HepG2 (cell line): Measurements from ENCODE around the gene METTL5. TPM values are rescaled to one million over a fixed set of nuclear protein-coding genes. Genes with fewer than 3 reads are reported as not detected.

Experiments used
- ARID5B ChIP-seq: IDR thresholded peaks from 2 replicates; pipeline ENCODE4 v1.4.0; 2020; ENCODE audit warnings: mild to moderate bottlenecking, missing genetic modification reagents
- BATF2 ChIP-seq: sonication (generic); formaldehyde crosslinking; IDR thresholded peaks from 2 replicates; pipeline ENCODE4 v1.8.0; 2022; ENCODE audit warnings: mild to moderate bottlenecking, missing genetic modification reagents, moderate library complexity
- DNMT3B ChIP-seq: conservative IDR thresholded peaks from 2 replicates; pipeline ENCODE4 v1.6.1; 2016; ENCODE audit warnings: missing biosample characterization, control low read depth
- HIVEP1 ChIP-seq: sonication (generic); formaldehyde crosslinking; IDR thresholded peaks from 2 replicates; pipeline ENCODE4 v1.4.0; 2020; ENCODE audit warnings: mild to moderate bottlenecking, missing genetic modification reagents
- PBX2 ChIP-seq: IDR thresholded peaks from 2 replicates; pipeline ENCODE4 v1.6.1; 2016; ENCODE audit warnings: control low read depth
- REL ChIP-seq: sonication (generic); formaldehyde crosslinking; conservative IDR thresholded peaks from 2 replicates; pipeline ENCODE4 v1.8.0; 2022; ENCODE audit warnings: mild to moderate bottlenecking, missing genetic modification reagents, moderate library complexity
- STAT6 ChIP-seq: sonication (generic); formaldehyde crosslinking; IDR thresholded peaks from 2 replicates; pipeline ENCODE4 v1.4.0; 2020; ENCODE audit warnings: missing genetic modification reagents, mild to moderate bottlenecking, borderline replicate concordance
- ZHX1 ChIP-seq: sonication (generic); formaldehyde crosslinking; IDR thresholded peaks from 2 replicates; pipeline ENCODE4 v1.8.1; 2022; ENCODE audit warnings: low read depth, mild to moderate bottlenecking, missing genetic modification reagents
- ZNF784 ChIP-seq: sonication (generic); formaldehyde crosslinking; IDR thresholded peaks from 2 replicates; pipeline ENCODE4 v1.5.1; 2020; ENCODE audit warnings: missing genetic modification reagents, mild to moderate bottlenecking, borderline replicate concordance
- polyA plus RNA-seq, 8 experiments: library from polyadenylated mRNA; depleted of rRNA in 3 of 8; stranded (reverse) in 7 of 8; unstranded in 1 of 8; fragments of >200 nt; fragmentation: Illumina TruSeq in 4 of 8; extraction: Trizol in 4 of 8; gene quantifications; 2 replicates each; pipeline versions ENCODE4 v1.2.1 to v1.2.3, GENCODE V29; 2011 to 2016; ENCODE audit warnings: low read depth in 4 of 8, missing spikeins in 1 of 8, mixed read lengths in 1 of 8; ENCODE audit not compliant: insufficient read depth in 1 of 8
- total RNA-seq, 5 experiments: library from RNA; depleted of rRNA; stranded (reverse); fragments of >200 nt; fragmentation: Illumina TruSeq; extraction: Trizol; gene quantifications; 2 replicates each; pipeline ENCODE4 v1.2.3, GENCODE V29; 2016; ENCODE audit warnings: low read depth in 1 of 5

Gene METTL5
- total and polyA plus RNA-seq, 2 of the 13 experiments (the other 11 are each of a cell fraction or from before 2014, with no cell fraction given) = 50.7 to 95.1 TPM

GRCh38 chr2:169828141-169828811 lies 3.6 kb upstream of the METTL5 start (continued):
- peak; percentile 15; the same call in 1 of the 2 replicates for TF ChIP-seq ARID5B (CRISPR knock-in tag)
- TF ChIP-seq REL (CRISPR knock-in tag) = peak; percentile 57; the same call in 1 of the 2 replicates
- TF ChIP-seq HIVEP1 (CRISPR knock-in tag) = no peak
- 0 out of 2 replicates have a peak, but pooled peaks have one; percentile 60 for TF ChIP-seq PBX2 (CRISPR knock-in tag)
- peak; percentile 24; the same call in 1 of the 2 replicates for TF ChIP-seq ZHX1
- peak; percentile 71; the same call in 1 of the 2 replicates for TF ChIP-seq DNMT3B (CRISPR knock-in tag)
- TF ChIP-seq STAT6 = no peak
- no peak for TF ChIP-seq BATF2 (CRISPR knock-in tag)
- TF ChIP-seq ZNF784 (CRISPR knock-in tag) = 0 out of 2 replicates have a peak, but pooled peaks have one; percentile 19
